Measurements from ENCODE around the gene CFAP299.

Gene CFAP299

DNA sequence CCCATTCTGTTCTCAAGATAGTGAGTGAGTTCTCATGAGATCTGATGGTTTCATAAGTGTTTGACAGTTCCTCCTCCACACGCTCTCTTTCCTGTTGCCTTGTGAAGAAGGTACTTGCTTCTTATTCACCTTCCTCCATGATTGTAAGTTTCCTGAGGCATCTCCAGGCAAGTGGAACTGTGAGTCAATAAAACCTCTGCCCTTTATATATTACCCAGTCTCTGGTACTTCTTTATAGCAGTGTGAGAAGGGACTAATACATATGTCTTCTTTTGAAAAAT is 58.4 kb downstream of the CFAP299 start:
- TF ChIP-seq, protein P1, sequence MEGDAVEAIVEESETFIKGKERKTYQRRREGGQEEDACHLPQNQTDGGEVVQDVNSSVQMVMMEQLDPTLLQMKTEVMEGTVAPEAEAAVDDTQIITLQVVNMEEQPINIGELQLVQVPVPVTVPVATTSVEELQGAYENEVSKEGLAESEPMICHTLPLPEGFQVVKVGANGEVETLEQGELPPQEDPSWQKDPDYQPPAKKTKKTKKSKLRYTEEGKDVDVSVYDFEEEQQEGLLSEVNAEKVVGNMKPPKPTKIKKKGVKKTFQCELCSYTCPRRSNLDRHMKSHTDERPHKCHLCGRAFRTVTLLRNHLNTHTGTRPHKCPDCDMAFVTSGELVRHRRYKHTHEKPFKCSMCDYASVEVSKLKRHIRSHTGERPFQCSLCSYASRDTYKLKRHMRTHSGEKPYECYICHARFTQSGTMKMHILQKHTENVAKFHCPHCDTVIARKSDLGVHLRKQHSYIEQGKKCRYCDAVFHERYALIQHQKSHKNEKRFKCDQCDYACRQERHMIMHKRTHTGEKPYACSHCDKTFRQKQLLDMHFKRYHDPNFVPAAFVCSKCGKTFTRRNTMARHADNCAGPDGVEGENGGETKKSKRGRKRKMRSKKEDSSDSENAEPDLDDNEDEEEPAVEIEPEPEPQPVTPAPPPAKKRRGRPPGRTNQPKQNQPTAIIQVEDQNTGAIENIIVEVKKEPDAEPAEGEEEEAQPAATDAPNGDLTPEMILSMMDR (IDR thresholded peaks at IDR 0.05; ENCODE audit: low read length, missing control alignments): no peak
- no peak overlapping the region for H3K4me3 ChIP-seq (replicated peaks; ENCODE audit: low read depth, low read length)
- DNase-seq (ENCODE audit: low read depth): no peak

DNA sequence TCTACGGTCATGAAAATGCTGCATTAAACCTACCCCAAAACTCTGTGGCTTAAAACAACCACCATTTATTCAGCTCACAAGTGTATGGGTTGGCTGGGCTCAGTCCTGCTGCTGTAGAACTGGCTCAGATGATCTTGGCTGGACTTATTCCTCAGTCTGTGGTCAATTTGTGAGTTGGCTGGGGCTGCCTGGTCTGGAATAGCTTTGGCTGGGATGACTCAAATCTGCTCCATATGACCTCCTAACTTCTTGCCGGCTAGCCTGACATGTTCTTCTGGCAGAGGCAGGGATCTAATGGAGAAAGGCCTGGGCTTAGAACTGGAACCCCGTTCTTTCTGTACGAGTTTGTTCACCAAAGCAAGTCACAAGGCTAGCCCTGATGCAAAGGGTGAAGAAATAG is 71.7 kb downstream of the CFAP299 start:
- no peak overlapping the region for H3K4me3 ChIP-seq (replicated peaks; ENCODE audit: low read depth, low read length)
- TF ChIP-seq, protein P1 (IDR thresholded peaks at IDR 0.05; ENCODE audit: low read length, missing control alignments): no peak
- peak; percentile 26 for DNase-seq (ENCODE audit: low read depth)

DNA sequence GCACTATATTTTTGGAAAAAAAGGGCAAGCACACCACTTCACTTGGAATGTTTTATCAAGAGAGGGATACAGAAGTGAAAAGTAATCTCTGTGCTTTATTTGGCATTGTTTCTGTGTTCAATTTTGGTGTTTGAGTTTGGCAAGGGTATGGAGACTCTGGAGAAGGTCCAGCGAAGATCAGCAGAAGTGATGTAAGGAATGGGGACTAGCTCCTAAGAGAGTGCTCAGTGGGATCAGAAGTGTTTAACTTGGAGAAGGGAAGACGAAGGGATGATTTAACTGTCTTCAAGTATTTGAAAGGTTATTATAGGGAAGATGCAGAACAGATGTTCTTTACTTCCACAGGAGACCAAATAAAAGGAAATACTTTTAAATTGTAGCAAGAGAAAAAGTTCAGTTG is 74.3 kb downstream of the CFAP299 start:
- no peak overlapping the region for H3K4me3 ChIP-seq (replicated peaks; ENCODE audit: low read depth, low read length)
- TF ChIP-seq, protein P1 (IDR thresholded peaks at IDR 0.05; ENCODE audit: low read length, missing control alignments): no peak
- DNase-seq (ENCODE audit: low read depth): no peak

DNA sequence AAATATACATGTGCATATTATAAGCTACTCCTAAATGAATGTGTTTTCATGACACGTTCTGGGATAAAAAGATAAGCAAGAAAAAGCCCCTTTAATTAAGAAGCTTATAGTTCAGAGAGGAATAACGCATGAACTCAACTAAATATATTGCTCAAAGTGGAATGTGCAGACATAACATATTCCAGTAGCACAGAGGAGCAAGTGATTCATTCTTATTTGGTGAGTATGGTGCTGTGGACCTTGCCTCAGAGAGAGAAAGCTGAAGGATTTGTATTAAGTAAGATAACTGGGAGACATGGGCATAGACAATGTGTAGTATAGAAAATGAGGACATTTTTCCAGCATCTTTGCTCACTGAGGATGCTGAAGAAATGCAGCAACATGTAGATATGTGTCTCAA is 76.8 kb downstream of the CFAP299 start:
- no peak for DNase-seq (ENCODE audit: low read depth)
- no peak overlapping the region for H3K4me3 ChIP-seq (replicated peaks; ENCODE audit: low read depth, low read length)
- TF ChIP-seq, protein P1 (IDR thresholded peaks at IDR 0.05; ENCODE audit: low read length, missing control alignments): no peak

DNA sequence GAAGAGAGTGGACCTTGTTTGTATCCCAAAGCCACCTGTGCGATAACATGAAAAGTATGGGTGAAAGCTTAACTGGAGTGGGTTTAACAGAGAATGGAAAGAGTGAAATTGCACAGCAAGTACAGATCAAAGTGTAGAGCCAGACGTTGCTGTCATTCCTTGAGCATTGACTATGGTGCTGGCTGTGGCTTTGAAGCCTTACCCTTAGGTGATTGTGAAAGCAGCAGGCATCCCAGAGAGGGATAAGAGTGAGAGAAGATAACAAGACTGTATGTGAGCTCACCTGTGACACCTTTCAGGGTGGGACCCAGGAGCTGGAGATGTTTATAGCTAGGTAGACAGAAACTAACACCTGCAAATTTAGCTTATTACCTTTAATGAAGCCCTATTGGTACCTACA is 77.6 kb downstream of the CFAP299 start:
- TF ChIP-seq, protein P1 (IDR thresholded peaks at IDR 0.05; ENCODE audit: low read length, missing control alignments): no peak
- no peak overlapping the region for H3K4me3 ChIP-seq (replicated peaks; ENCODE audit: low read depth, low read length)
- DNase-seq (ENCODE audit: low read depth): no peak

DNA sequence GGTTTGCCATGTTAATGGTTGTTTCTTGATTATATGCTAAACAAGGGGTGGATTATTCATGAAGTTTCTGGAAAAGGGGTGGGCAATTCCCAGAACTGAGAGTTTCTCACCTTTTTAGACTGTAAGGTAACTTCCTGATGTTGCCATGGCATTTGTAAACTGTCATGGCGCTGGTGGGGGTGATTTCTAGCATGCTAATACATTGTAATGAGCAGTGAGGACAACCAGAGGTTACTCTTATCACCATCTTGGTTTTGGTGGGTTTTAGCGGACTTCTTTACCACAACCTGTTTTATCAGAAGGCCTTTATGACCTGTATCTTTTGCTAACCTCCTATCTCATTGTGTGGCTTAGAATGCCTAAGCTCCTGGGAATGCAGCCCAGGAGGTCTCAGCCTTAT is 81.5 kb downstream of the CFAP299 start:
- TF ChIP-seq, protein P1 (IDR thresholded peaks at IDR 0.05; ENCODE audit: low read length, missing control alignments): no peak
- H3K4me3 ChIP-seq (replicated peaks; ENCODE audit: low read depth, low read length): no peak overlapping the region

DNA sequence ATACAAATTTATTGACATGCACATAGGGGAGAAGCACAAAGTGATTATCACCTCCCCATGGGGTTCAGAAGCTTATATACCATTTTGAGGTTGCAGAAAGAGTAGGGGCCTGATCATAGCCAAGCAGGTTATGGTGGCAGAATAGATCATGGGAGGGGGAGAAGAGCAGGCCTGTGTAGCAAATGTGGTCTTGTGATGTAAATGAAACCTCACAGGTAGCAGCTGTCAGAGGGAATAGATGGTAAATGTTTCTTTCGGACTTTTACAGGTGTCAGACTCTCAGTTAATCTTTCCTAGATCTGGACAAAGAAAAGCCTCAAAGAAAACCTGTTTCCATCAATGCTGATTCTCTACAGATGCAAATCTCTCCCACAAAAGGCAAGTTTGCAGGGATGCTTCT is 84.4 kb downstream of the CFAP299 start:
- TF ChIP-seq, protein P1 (IDR thresholded peaks at IDR 0.05; ENCODE audit: low read length, missing control alignments): no peak
- H3K4me3 ChIP-seq (replicated peaks; ENCODE audit: low read depth, low read length): no peak overlapping the region
- no peak for DNase-seq (ENCODE audit: low read depth)

More for the DNA sequence above, 81.5 kb downstream of the CFAP299 start:
- no peak for DNase-seq (ENCODE audit: low read depth)

Measured in fibroblast of pulmonary artery (primary cell).